ENCODE measurements around the gene ANTXR2. TPM values are rescaled to one million over a fixed set of nuclear protein-coding genes. Genes with fewer than 3 reads are reported as not detected.
A peak's percentile ranks its signal among the peaks of the same experiment; 100 is the strongest.

The ANTXR2 gene
- total and polyA plus RNA-seq, 2 donors (not counting 1 experiment from before 2014, with no cell fraction given) = 85.3 to 135 TPM

GRCh38 chr4:80097400-80098177 is 24.6 kb upstream of the ANTXR2 start:
- DNase-seq (ENCODE audit: low read depth in 2 of 2) = peak; percentile 94
- Histone ChIP-seq H3K9ac (ENCODE audit: insufficient read depth, low read length) (no peak overlapping the region), H3K79me2 (ENCODE audit: control insufficient read depth, insufficient read depth, low read length) (no peaks in the 10 kb centered on the region), H3K27me3 (ENCODE audit: control insufficient read depth, insufficient read depth, low read length) (no peaks in the 10 kb centered on the region), H3K4me1 (ENCODE audit: control insufficient read depth, extremely low read depth, insufficient read depth, low read length) (peaks cover 5% of the 10 kb centered on the region), H4K20me1 (ENCODE audit: control insufficient read depth, extremely low read depth, insufficient read depth, low read length) (no peaks in the 10 kb centered on the region), H3K9me3 (ENCODE audit: control insufficient read depth, insufficient read depth, low read depth, low read length) (no peaks in the 10 kb centered on the region), H3K36me3 (ENCODE audit: control insufficient read depth, insufficient read depth, low read length) (no peaks in the 10 kb centered on the region), H3K4me3 (replicated peaks in 1 of 4; ENCODE audit: control extremely low read depth in 1 of 4, insufficient read depth in 1 of 4, low read depth in 3 of 4, low read length in 4 of 4) (peak overlapping the region in 1 of 4 experiments; percentile 12), H3K4me2 (ENCODE audit: extremely low read depth, insufficient read depth, low read length) (peak overlapping the region; percentile 59), H3K27ac (ENCODE audit: insufficient read depth, low read length) (peak overlapping the region; percentile 38), H2AFZ (ENCODE audit: low read length) (no peak overlapping the region)
- TF ChIP-seq EZH2 (IDR thresholded peaks at IDR 0.05; ENCODE audit: low read length, missing control alignments) = no peak
- no peak for TF ChIP-seq CTCF (conservative IDR thresholded peaks at IDR 0.05 in 1 of 2, IDR thresholded peaks at IDR 0.05 in 1 of 2; ENCODE audit: low read depth in 1 of 2, low read length in 2 of 2)

DNA sequence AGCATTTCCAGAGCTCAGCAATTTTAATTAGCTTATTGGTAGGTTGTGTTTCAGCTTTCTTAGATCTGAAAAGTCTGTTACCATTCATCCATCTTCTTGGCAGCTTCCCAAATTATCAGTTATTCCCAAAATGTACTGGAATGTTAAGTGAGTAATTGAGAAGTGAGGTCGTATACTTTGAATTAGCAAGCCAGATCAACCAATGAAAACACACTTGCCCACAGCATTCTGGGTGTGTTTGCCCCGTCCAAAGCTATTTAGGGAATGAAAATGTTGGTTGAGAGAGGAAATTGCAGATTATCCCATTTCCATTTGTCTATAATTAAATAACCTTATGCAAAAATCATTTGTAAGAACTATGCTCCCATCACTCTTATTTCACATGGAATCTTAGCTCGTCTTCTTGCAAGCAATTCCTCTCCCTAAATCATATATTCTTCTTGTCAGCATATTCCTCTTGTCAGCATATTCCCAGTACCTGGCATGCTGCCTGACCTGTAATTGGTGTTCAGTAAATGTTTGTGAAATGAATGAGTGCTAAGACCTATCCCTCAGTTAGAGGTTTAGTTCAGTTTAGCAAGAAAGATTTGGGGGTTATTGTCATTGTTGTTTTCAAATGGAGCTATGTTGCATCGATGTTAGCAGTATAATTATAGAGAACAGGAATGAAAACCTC is 23.3 kb upstream of the ANTXR2 start:
- H3K36me3 ChIP-seq (ENCODE audit: control insufficient read depth, insufficient read depth, low read length) = no peaks in the 10 kb centered on the region
- no peaks in the 10 kb centered on the region for H3K27me3 ChIP-seq (ENCODE audit: control insufficient read depth, insufficient read depth, low read length)
- peaks cover 5% of the 10 kb centered on the region for H3K4me1 ChIP-seq (ENCODE audit: control insufficient read depth, extremely low read depth, insufficient read depth, low read length)
- no peak overlapping the region for H3K4me2 ChIP-seq (ENCODE audit: extremely low read depth, insufficient read depth, low read length)
- H3K9me3 ChIP-seq (ENCODE audit: control insufficient read depth, insufficient read depth, low read depth, low read length) = no peaks in the 10 kb centered on the region
- no peak overlapping the region for H3K9ac ChIP-seq (ENCODE audit: insufficient read depth, low read length)
- H4K20me1 ChIP-seq (ENCODE audit: control insufficient read depth, extremely low read depth, insufficient read depth, low read length) = no peaks in the 10 kb centered on the region
- no peak overlapping the region for H2AFZ ChIP-seq (ENCODE audit: low read length)
- no peak for TF ChIP-seq EZH2 (IDR thresholded peaks at IDR 0.05; ENCODE audit: low read length, missing control alignments)
- no peak overlapping the region for H3K27ac ChIP-seq (ENCODE audit: insufficient read depth, low read length)
- DNase-seq (ENCODE audit: low read depth in 2 of 2) = peak; percentile 13 to 17
- no peaks in the 10 kb centered on the region for H3K79me2 ChIP-seq (ENCODE audit: control insufficient read depth, insufficient read depth, low read length)
- no peak overlapping the region for H3K4me3 ChIP-seq (replicated peaks in 1 of 4; ENCODE audit: control extremely low read depth in 1 of 4, insufficient read depth in 1 of 4, low read depth in 3 of 4, low read length in 4 of 4)

- no peak overlapping the region for H3K9ac ChIP-seq (ENCODE audit: insufficient read depth, low read length)
- DNase-seq (ENCODE audit: low read depth in 2 of 2) = peak in 1 of 2 donors; percentile 53
- no peaks in the 10 kb centered on the region for H3K79me2 ChIP-seq (ENCODE audit: control insufficient read depth, insufficient read depth, low read length)
- H3K27me3 ChIP-seq (ENCODE audit: control insufficient read depth, insufficient read depth, low read length) = no peaks in the 10 kb centered on the region
- H3K9me3 ChIP-seq (ENCODE audit: control insufficient read depth, insufficient read depth, low read depth, low read length) = no peaks in the 10 kb centered on the region
- TF ChIP-seq EZH2 (IDR thresholded peaks at IDR 0.05; ENCODE audit: low read length, missing control alignments) (no peak), CTCF (conservative IDR thresholded peaks at IDR 0.05 in 1 of 2, IDR thresholded peaks at IDR 0.05 in 1 of 2; ENCODE audit: low read depth in 1 of 2, low read length in 2 of 2) (no peak)
- H4K20me1 ChIP-seq (ENCODE audit: control insufficient read depth, extremely low read depth, insufficient read depth, low read length) = no peaks in the 10 kb centered on the region
- H3K36me3 ChIP-seq (ENCODE audit: control insufficient read depth, insufficient read depth, low read length) = no peaks in the 10 kb centered on the region
- no peak overlapping the region for H3K27ac ChIP-seq (ENCODE audit: insufficient read depth, low read length)
- H3K4me2 ChIP-seq (ENCODE audit: extremely low read depth, insufficient read depth, low read length) = no peak overlapping the region
- no peak overlapping the region for H2AFZ ChIP-seq (ENCODE audit: low read length)
- H3K4me3 ChIP-seq (replicated peaks in 1 of 4; ENCODE audit: control extremely low read depth in 1 of 4, insufficient read depth in 1 of 4, low read depth in 3 of 4, low read length in 4 of 4) = no peak overlapping the region
- H3K4me1 ChIP-seq (ENCODE audit: control insufficient read depth, extremely low read depth, insufficient read depth, low read length) = peaks cover 5% of the 10 kb centered on the region
These were observed 21.2 kb upstream of the ANTXR2 start for GRCh38 chr4:80094191-80094590.

Measured in fibroblast of lung (primary cell).